HepG2 (cell line): ENCODE results near the gene CFAP97. TPM values are rescaled to one million over a fixed set of nuclear protein-coding genes. Genes with fewer than 3 reads are reported as not detected.

Source experiments
- CBX2 ChIP-seq, 2 experiments: fragments of 200-600 bp in 1 of 2; sonication (generic); formaldehyde crosslinking in 1 of 2; IDR thresholded peaks; 2 replicates each; pipeline versions ENCODE4 v1.7.0 to v1.8.1; 2018 to 2022; ENCODE audit warnings: low read depth in 2 of 2, low read length in 1 of 2, mild to moderate bottlenecking in 1 of 2, missing genetic modification reagents in 1 of 2
- CREB1 ChIP-seq, 2 experiments: fragments of 450-650 bp in 1 of 2; IDR thresholded peaks; 2 replicates each; pipeline ENCODE4 v1.6.1; 2016 to 2017; ENCODE audit warnings: control low read depth in 1 of 2, mild to moderate bottlenecking in 1 of 2, missing compliant biosample characterization in 1 of 2, missing genetic modification characterization in 1 of 2
- PAWR ChIP-seq: sonication (generic); formaldehyde crosslinking; IDR thresholded peaks from 2 replicates; pipeline ENCODE4 v1.4.0; 2020; ENCODE audit warnings: missing genetic modification reagents, mild to moderate bottlenecking, borderline replicate concordance
- STAG1 ChIP-seq: sonication (generic); formaldehyde crosslinking; IDR thresholded peaks from 2 replicates; pipeline ENCODE4 v1.4.0; 2020; ENCODE audit warnings: missing genetic modification reagents
- TRIM24 ChIP-seq: sonication (generic); formaldehyde crosslinking; IDR thresholded peaks from 2 replicates; pipeline ENCODE4 v1.8.0; 2022; ENCODE audit warnings: mild to moderate bottlenecking, missing genetic modification reagents
- XBP1 ChIP-seq: sonication (generic); formaldehyde crosslinking; IDR thresholded peaks from 2 replicates; pipeline ENCODE4 v1.5.0; 2020; ENCODE audit warnings: missing genetic modification reagents
- ZNF549 ChIP-seq: sonication (generic); formaldehyde crosslinking; IDR thresholded peaks from 2 replicates; pipeline ENCODE4 v1.5.0; 2020; ENCODE audit warnings: missing genetic modification reagents
- ZNF598 ChIP-seq: sonication (generic); formaldehyde crosslinking; IDR thresholded peaks from 2 replicates; pipeline ENCODE4 v1.5.1; 2020; ENCODE audit warnings: mild to moderate bottlenecking, missing genetic modification reagents, borderline replicate concordance
- ZNF616 ChIP-seq: sonication (generic); formaldehyde crosslinking; IDR thresholded peaks from 2 replicates; pipeline ENCODE4 v1.5.0; 2020; ENCODE audit warnings: low read depth, mild to moderate bottlenecking, missing genetic modification reagents
- ZNF709 ChIP-seq: sonication (generic); formaldehyde crosslinking; IDR thresholded peaks from 2 replicates; pipeline ENCODE4 v1.5.0; 2020; ENCODE audit warnings: mild to moderate bottlenecking, missing genetic modification reagents
- ZNF75D ChIP-seq: sonication (generic); formaldehyde crosslinking; IDR thresholded peaks from 2 replicates; pipeline ENCODE4 v1.8.1; 2023; ENCODE audit warnings: missing genetic modification reagents, mild to moderate bottlenecking, borderline replicate concordance
- ZNF839 ChIP-seq: sonication (generic); formaldehyde crosslinking; IDR thresholded peaks from 2 replicates; pipeline ENCODE4 v1.4.0; 2020; ENCODE audit warnings: missing genetic modification reagents, mild to moderate bottlenecking, borderline replicate concordance
- polyA plus RNA-seq, 8 experiments: library from polyadenylated mRNA; depleted of rRNA in 3 of 8; stranded (reverse) in 7 of 8; unstranded in 1 of 8; fragments of >200 nt; fragmentation: Illumina TruSeq in 4 of 8; extraction: Trizol in 4 of 8; gene quantifications; 2 replicates each; pipeline versions ENCODE4 v1.2.1 to v1.2.3, GENCODE V29; 2011 to 2016; ENCODE audit warnings: low read depth in 4 of 8, missing spikeins in 1 of 8, mixed read lengths in 1 of 8; ENCODE audit not compliant: insufficient read depth in 1 of 8
- total RNA-seq, 5 experiments: library from RNA; depleted of rRNA; stranded (reverse); fragments of >200 nt; fragmentation: Illumina TruSeq; extraction: Trizol; gene quantifications; 2 replicates each; pipeline ENCODE4 v1.2.3, GENCODE V29; 2016; ENCODE audit warnings: low read depth in 1 of 5
- TF ChIP-seq, protein P1 (sequence below): sonication (generic); formaldehyde crosslinking; conservative IDR thresholded peaks from 2 replicates; pipeline ENCODE4 v1.8.0; 2022; ENCODE audit warnings: missing genetic modification reagents
- TF ChIP-seq, protein P2 (sequence below): sonication (generic); formaldehyde crosslinking; IDR thresholded peaks from 2 replicates; pipeline ENCODE4 v1.5.1; 2020; ENCODE audit warnings: mild to moderate bottlenecking, missing genetic modification reagents
- TF ChIP-seq, protein P3 (sequence below): sonication (generic); formaldehyde crosslinking; IDR thresholded peaks from 2 replicates; pipeline ENCODE4 v1.5.0; 2020; ENCODE audit warnings: missing genetic modification reagents, mild to moderate bottlenecking, borderline replicate concordance
- TF ChIP-seq, protein P4 (sequence below): sonication (generic); formaldehyde crosslinking; IDR thresholded peaks from 2 replicates; pipeline ENCODE4 v1.4.0; 2020; ENCODE audit warnings: missing genetic modification reagents
- TF ChIP-seq, protein P5 (sequence below): IDR thresholded peaks from 2 replicates; pipeline ENCODE4 v1.6.1; 2016; ENCODE audit warnings: missing biosample characterization, missing genetic modification reagents, low read depth

CFAP97 gene
- total and polyA plus RNA-seq, 2 of the 13 experiments (the other 11 are each of a cell fraction or from before 2014, with no cell fraction given), result 32.1 to 44.4 TPM

DNA sequence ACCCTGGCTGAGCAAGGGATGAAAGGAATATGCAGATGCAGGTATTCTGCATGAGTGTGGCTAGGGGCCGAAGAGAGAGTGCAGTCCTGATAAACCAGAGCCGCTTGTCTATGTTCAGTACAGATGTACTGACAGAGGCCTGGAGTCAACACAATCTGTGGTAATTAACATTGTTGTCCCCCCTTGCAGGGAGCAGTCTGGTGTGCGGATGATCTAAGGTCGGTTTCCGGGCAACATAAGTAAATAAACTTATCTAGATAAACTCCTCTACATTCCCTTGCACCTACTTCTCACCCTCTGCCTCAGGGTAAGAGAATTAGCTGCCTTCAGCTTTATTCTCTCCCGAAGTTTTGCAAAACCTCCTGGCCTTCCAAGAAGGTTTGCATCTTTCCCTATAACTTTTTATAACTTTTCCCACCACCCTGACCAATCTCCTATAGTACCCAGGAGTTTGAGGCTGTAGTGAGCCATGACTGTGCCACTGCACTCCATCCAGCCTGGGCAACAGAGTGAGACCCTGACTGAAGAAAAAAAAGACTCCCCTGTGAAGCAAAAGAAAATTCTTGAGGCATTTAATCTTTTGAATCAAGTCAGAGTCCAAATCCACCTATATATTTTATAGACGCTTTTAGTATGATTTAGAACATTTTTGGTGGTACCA, 32.2 kb upstream of the CFAP97 start (continued):
- peak; percentile 63; the same call in 1 of the 2 replicates for TF ChIP-seq ZNF709 (CRISPR knock-in tag)
- TF ChIP-seq CBX2 (IDR thresholded peaks at IDR 0.05; ENCODE audit: low read depth, low read length), result no peak
- TF ChIP-seq CBX2 (CRISPR knock-in tag; IDR thresholded peaks at IDR 0.05; ENCODE audit: low read depth), result no peak
- no peak for TF ChIP-seq STAG1 (CRISPR knock-in tag)
- TF ChIP-seq, protein P1, sequence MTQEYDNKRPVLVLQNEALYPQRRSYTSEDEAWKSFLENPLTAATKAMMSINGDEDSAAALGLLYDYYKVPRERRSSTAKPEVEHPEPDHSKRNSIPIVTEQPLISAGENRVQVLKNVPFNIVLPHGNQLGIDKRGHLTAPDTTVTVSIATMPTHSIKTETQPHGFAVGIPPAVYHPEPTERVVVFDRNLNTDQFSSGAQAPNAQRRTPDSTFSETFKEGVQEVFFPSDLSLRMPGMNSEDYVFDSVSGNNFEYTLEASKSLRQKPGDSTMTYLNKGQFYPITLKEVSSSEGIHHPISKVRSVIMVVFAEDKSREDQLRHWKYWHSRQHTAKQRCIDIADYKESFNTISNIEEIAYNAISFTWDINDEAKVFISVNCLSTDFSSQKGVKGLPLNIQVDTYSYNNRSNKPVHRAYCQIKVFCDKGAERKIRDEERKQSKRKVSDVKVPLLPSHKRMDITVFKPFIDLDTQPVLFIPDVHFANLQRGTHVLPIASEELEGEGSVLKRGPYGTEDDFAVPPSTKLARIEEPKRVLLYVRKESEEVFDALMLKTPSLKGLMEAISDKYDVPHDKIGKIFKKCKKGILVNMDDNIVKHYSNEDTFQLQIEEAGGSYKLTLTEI (CRISPR knock-in tag), result no peak
- no peak for TF ChIP-seq PAWR (CRISPR knock-in tag)
- TF ChIP-seq, protein P2, sequence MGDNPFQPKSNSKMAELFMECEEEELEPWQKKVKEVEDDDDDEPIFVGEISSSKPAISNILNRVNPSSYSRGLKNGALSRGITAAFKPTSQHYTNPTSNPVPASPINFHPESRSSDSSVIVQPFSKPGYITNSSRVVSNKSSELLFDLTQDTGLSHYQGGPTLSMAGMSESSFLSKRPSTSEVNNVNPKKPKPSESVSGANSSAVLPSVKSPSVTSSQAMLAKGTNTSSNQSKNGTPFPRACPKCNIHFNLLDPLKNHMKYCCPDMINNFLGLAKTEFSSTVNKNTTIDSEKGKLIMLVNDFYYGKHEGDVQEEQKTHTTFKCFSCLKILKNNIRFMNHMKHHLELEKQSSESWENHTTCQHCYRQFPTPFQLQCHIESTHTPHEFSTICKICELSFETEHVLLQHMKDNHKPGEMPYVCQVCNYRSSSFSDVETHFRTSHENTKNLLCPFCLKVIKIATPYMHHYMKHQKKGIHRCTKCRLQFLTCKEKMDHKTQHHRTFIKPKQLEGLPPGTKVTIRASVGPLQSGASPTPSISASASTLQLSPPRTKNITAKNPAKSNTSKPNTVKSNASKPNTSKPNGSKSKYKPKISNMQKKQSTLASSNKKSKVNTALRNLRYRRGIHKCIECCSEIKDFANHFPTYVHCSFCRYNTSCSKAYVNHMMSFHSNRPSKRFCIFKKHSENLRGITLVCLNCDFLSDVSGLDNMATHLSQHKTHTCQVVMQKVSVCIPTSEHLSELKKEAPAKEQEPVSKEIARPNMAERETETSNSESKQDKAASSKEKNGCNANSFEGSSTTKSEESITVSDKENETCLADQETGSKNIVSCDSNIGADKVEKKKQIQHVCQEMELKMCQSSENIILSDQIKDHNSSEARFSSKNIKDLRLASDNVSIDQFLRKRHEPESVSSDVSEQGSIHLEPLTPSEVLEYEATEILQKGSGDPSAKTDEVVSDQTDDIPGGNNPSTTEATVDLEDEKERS, result no peak
- no peak for TF ChIP-seq ZNF839 (CRISPR knock-in tag)
- TF ChIP-seq, protein P3, sequence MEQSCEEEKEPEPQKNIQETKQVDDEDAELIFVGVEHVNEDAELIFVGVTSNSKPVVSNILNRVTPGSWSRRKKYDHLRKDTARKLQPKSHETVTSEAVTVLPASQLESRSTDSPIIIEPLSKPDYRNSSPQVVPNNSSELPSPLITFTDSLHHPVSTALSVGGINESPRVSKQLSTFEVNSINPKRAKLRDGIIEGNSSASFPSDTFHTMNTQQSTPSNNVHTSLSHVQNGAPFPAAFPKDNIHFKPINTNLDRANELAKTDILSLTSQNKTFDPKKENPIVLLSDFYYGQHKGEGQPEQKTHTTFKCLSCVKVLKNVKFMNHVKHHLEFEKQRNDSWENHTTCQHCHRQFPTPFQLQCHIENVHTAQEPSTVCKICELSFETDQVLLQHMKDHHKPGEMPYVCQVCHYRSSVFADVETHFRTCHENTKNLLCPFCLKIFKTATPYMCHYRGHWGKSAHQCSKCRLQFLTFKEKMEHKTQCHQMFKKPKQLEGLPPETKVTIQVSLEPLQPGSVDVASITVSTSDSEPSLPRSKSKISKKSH (CRISPR knock-in tag), result no peak
- TF ChIP-seq ZNF549 (CRISPR knock-in tag), result no peak
- TF ChIP-seq CREB1 (IDR thresholded peaks at IDR 0.05), result no peak
- TF ChIP-seq CREB1 (CRISPR knock-in tag; IDR thresholded peaks at IDR 0.05), result peak; percentile 19; the same call in 1 of the 2 replicates
- TF ChIP-seq ZNF616 (CRISPR knock-in tag), result no peak
- TF ChIP-seq, protein P4, sequence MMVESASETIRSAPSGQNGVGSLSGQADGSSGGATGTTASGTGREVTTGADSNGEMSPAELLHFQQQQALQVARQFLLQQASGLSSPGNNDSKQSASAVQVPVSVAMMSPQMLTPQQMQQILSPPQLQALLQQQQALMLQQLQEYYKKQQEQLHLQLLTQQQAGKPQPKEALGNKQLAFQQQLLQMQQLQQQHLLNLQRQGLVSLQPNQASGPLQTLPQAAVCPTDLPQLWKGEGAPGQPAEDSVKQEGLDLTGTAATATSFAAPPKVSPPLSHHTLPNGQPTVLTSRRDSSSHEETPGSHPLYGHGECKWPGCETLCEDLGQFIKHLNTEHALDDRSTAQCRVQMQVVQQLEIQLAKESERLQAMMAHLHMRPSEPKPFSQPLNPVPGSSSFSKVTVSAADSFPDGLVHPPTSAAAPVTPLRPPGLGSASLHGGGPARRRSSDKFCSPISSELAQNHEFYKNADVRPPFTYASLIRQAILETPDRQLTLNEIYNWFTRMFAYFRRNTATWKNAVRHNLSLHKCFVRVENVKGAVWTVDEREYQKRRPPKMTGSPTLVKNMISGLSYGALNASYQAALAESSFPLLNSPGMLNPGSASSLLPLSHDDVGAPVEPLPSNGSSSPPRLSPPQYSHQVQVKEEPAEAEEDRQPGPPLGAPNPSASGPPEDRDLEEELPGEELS (CRISPR knock-in tag), result peak; percentile 86
- TF ChIP-seq ZNF598 (CRISPR knock-in tag), result no peak
- TF ChIP-seq, protein P5, sequence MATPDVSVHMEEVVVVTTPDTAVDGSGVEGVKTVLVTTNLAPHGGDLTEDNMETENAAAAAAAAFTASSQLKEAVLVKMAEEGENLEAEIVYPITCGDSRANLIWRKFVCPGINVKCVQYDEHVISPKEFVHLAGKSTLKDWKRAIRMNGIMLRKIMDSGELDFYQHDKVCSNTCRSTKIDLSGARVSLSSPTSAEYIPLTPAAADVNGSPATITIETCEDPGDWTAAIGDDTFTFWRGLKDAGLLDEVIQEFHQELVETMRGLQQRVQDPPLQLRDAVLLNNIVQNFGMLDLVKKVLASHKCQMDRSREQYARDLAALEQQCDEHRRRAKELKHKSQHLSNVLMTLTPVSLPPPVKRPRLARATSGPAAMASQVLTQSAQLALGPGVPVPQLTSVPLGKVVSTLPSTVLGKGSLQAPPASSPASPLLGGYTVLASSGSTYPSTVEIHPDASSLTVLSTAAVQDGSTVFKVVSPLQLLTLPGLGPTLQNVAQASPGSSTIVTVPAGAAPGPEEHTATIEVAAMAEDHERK (CRISPR knock-in tag), result no peak
- TF ChIP-seq XBP1 (CRISPR knock-in tag), result no peak
- TF ChIP-seq TRIM24, result no peak
- TF ChIP-seq ZNF75D (CRISPR knock-in tag), result no peak
